CD4-positive, CD25-positive, alpha-beta regulatory T cell (primary cell): ENCODE data around the gene FBXW11. TPM values are rescaled to one million over a fixed set of nuclear protein-coding genes. Genes with fewer than 3 reads are reported as not detected.

Experiments
- ATAC-seq, 2 donors: fragments of 150-1000 bp; cut with Tn5 transposase; one replicate each; pipeline ENCODE4 v1.10.0; 2021; ENCODE audit warnings: low read depth in 2 of 2, moderate number of reproducible peaks in 2 of 2, moderate library complexity in 1 of 2
- DNase-seq, 3 donors: peaks; one replicate each; pipeline versions ENCODE4 v3.0.0 to v3.0.0-alpha.2; 2012 to 2022; ENCODE audit warnings: mixed read lengths in 1 of 3
- H3K27ac ChIP-seq: one replicate; pipeline ENCODE4 v1.7.0; 2013; ENCODE audit warnings: mild to moderate bottlenecking, low read length; ENCODE audit not compliant: insufficient read depth, poor library complexity, severe bottlenecking
- H3K27me3 ChIP-seq: one replicate; pipeline ENCODE4 v1.7.0; 2013; ENCODE audit warnings: low read length; ENCODE audit not compliant: control insufficient read depth, insufficient read depth
- H3K36me3 ChIP-seq: one replicate; pipeline ENCODE4 v1.7.0; 2013; ENCODE audit warnings: mild to moderate bottlenecking, low read length, moderate library complexity; ENCODE audit not compliant: control insufficient read depth, insufficient read depth
- H3K4me1 ChIP-seq: 2 replicates; pipeline ENCODE4 v1.7.0; 2013; ENCODE audit warnings: mild to moderate bottlenecking, low read length; ENCODE audit not compliant: insufficient read depth, control insufficient read depth, poor library complexity, severe bottlenecking
- H3K4me3 ChIP-seq: one replicate; pipeline ENCODE4 v1.7.0; 2013; ENCODE audit warnings: low read depth, mild to moderate bottlenecking, low read length, moderate library complexity
- H3K9me3 ChIP-seq, 2 experiments: 1 replicate in 1 of 2; 2 replicates in 1 of 2; pipeline ENCODE4 v1.7.0; 2013; ENCODE audit warnings: low read length in 2 of 2, mild to moderate bottlenecking in 1 of 2, moderate library complexity in 1 of 2; ENCODE audit not compliant: control insufficient read depth in 2 of 2
- H3K27ac Mint-ChIP-seq, 3 donors: one replicate each; pipeline ENCODE4 v1.8.0; 2020 to 2022; ENCODE audit warnings: mild to moderate bottlenecking in 3 of 3, mixed read lengths in 3 of 3, moderate library complexity in 2 of 3
- H3K27me3 Mint-ChIP-seq: one replicate; pipeline ENCODE4 v1.8.0; 2022; ENCODE audit warnings: mild to moderate bottlenecking, mixed read lengths
- H3K36me3 Mint-ChIP-seq: one replicate; pipeline ENCODE4 v1.8.0; 2020; ENCODE audit warnings: mixed read lengths
- H3K4me1 Mint-ChIP-seq, 4 donors: one replicate each; pipeline ENCODE4 v1.8.0; 2020 to 2022; ENCODE audit warnings: mixed read lengths in 4 of 4, mild to moderate bottlenecking in 1 of 4
- H3K4me3 Mint-ChIP-seq, 4 donors: one replicate each; pipeline ENCODE4 v1.8.0; 2020 to 2022; ENCODE audit warnings: mild to moderate bottlenecking in 4 of 4, mixed read lengths in 4 of 4, moderate library complexity in 3 of 4
- H3K9me3 Mint-ChIP-seq, 7 donors: one replicate each; pipeline ENCODE4 v1.8.0; 2020 to 2022; ENCODE audit warnings: mixed read lengths in 7 of 7, mild to moderate bottlenecking in 3 of 7, moderate library complexity in 2 of 7
- polyA plus RNA-seq, 4 donors: library from polyadenylated mRNA; unstranded; fragments of 300-500 nt; fragmentation: Illumina TruSeq; gene quantifications; one replicate each; pipeline ENCODE4 v1.2.3, GENCODE V29; 2021
- total RNA-seq: library from RNA; stranded (reverse); gene quantifications from one replicate; pipeline ENCODE4 v1.2.3, GENCODE V29; 2022

Gene FBXW11
- total and polyA plus RNA-seq, 5 donors from 2014 or later = 20.6 to 40.7 (median 25.8) TPM

DNA sequence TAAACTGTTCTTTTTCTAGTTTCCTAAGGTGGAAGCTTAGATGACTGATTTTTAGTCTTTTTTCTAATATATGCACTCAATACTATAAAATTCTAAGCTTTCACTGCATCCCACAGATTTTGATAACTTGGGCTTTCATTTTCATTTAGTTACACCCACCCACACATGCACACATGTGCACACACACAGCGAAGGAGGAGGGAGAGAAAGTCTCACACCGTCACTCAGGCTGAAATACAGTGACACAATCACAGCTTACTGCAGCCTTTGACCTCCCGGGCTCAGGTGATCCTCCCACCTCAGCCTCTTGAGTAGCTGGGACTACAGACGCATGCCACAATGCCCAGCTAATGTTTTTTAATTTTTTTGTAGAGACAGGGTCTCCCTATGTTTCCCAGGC lies 124.3 kb downstream of the FBXW11 start:
- H3K27me3 ChIP-seq = no peaks in the 10 kb centered on the region
- no peak overlapping the region for H3K27ac ChIP-seq
- H3K4me3 ChIP-seq = no peak overlapping the region
- Mint-ChIP-seq H3K9me3 (no peaks in the 10 kb centered on the region), H3K36me3 (peaks cover 43% of the 10 kb centered on the region), H3K27me3 (no peaks in the 10 kb centered on the region), H3K27ac (peak overlapping the region in 2 of 3 donors; percentile 3), H3K4me3 (no peak overlapping the region), H3K4me1 (peaks cover 4 to 22% (median 17%) of the 10 kb centered on the region in 4 donors)
- ATAC-seq = no peak
- peaks cover 3% of the 10 kb centered on the region for H3K4me1 ChIP-seq
- peak in 1 of 3 donors; percentile 18 for DNase-seq
- peaks cover 30% of the 10 kb centered on the region for H3K36me3 ChIP-seq
- H3K9me3 ChIP-seq = no peaks in the 10 kb centered on the region

DNA sequence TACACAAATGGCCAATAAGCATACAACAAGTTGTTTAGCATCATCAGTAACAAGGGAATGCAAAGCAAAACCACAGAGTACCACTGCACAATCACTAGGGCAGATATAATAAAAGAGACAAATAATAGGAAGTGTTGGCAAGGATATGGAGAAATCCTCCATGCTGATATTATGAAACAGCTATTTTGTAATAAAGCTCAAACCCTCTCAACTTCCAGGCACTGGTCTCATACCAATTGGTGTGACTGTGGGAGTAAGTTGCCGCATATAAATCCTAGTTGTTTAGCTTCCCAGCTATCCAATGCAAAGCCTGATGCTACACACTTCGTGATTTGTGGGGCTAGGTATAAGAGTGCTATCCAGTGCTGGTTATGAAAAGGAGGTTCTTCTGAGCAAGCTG lies 132.2 kb downstream of the FBXW11 start:
- Mint-ChIP-seq H3K27ac (no peak overlapping the region), H3K9me3 (no peaks in the 10 kb centered on the region), H3K27me3 (no peaks in the 10 kb centered on the region), H3K36me3 (peaks cover 57% of the 10 kb centered on the region), H3K4me1 (peaks cover 3 to 9% (median 5%) of the 10 kb centered on the region in 4 donors), H3K4me3 (no peak overlapping the region)
- DNase-seq (no peak), ATAC-seq (no peak)
- Histone ChIP-seq H3K36me3 (peaks cover 82% of the 10 kb centered on the region), H3K9me3 (no peaks in the 10 kb centered on the region), H3K27ac (no peak overlapping the region), H3K27me3 (no peaks in the 10 kb centered on the region), H3K4me1 (no peaks in the 10 kb centered on the region), H3K4me3 (no peak overlapping the region)

DNA sequence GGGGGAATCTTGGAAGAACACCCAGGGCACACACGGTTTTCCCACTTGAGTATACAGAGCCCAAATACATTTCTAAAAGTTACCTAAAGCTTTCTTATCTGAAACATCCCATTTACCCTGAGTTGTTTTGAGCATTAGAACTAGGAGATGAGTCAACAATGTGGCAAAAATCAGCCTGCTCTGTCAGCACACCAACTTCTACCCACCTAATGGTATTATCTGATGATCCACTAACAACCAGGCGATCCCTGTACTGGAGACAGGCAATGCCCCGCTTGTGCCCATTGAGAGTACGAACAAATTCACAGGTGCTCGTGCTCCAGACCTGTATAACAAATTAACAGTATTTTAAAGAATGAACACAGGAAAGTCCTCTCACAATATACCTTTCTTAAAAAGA lies 133.8 kb downstream of the FBXW11 start:
- Mint-ChIP-seq H3K27ac (no peak overlapping the region), H3K36me3 (peaks cover 61% of the 10 kb centered on the region), H3K4me3 (no peak overlapping the region), H3K4me1 (peaks cover 3 to 6% (median 4%) of the 10 kb centered on the region in 4 donors), H3K27me3 (no peaks in the 10 kb centered on the region), H3K9me3 (peaks cover 0 to 1% (median 0%) of the 10 kb centered on the region in 7 donors)
- Histone ChIP-seq H3K27me3 (no peaks in the 10 kb centered on the region), H3K9me3 (no peaks in the 10 kb centered on the region), H3K36me3 (peaks cover 88% of the 10 kb centered on the region), H3K4me1 (no peaks in the 10 kb centered on the region), H3K4me3 (no peak overlapping the region), H3K27ac (no peak overlapping the region)
- DNase-seq (no peak), ATAC-seq (no peak)

- ATAC-seq (no peak), DNase-seq (no peak)
- H3K27me3 ChIP-seq = no peaks in the 10 kb centered on the region
- Mint-ChIP-seq H3K36me3 (peaks cover 57% of the 10 kb centered on the region), H3K4me3 (no peak overlapping the region), H3K27ac (peak overlapping the region in 1 of 3 donors; percentile 1), H3K27me3 (no peaks in the 10 kb centered on the region), H3K9me3 (peaks cover 0 to 1% (median 0%) of the 10 kb centered on the region in 7 donors), H3K4me1 (peaks cover 0 to 4% (median 4%) of the 10 kb centered on the region in 4 donors)
- no peak overlapping the region for H3K4me3 ChIP-seq
- peaks cover 83% of the 10 kb centered on the region for H3K36me3 ChIP-seq
- H3K9me3 ChIP-seq = no peaks in the 10 kb centered on the region
- no peaks in the 10 kb centered on the region for H3K4me1 ChIP-seq
- no peak overlapping the region for H3K27ac ChIP-seq
Observed at GRCh38 chr5:171871711-171872110, 134.7 kb downstream of the FBXW11 start.

GRCh38 chr5:171869956-171870355 lies 136.5 kb downstream of the FBXW11 start:
- Histone ChIP-seq H3K27me3 (no peaks in the 10 kb centered on the region), H3K27ac (no peak overlapping the region), H3K4me1 (no peaks in the 10 kb centered on the region), H3K36me3 (peaks cover 72% of the 10 kb centered on the region), H3K9me3 (no peaks in the 10 kb centered on the region), H3K4me3 (no peak overlapping the region)
- Mint-ChIP-seq H3K27ac (peak overlapping the region in 1 of 3 donors; percentile 40), H3K27me3 (no peaks in the 10 kb centered on the region), H3K4me3 (no peak overlapping the region), H3K9me3 (peaks cover 0 to 1% (median 0%) of the 10 kb centered on the region in 7 donors), H3K36me3 (peaks cover 45% of the 10 kb centered on the region), H3K4me1 (peaks cover 0 to 4% (median 4%) of the 10 kb centered on the region in 4 donors)
- DNase-seq (no peak), ATAC-seq (no peak)

DNA sequence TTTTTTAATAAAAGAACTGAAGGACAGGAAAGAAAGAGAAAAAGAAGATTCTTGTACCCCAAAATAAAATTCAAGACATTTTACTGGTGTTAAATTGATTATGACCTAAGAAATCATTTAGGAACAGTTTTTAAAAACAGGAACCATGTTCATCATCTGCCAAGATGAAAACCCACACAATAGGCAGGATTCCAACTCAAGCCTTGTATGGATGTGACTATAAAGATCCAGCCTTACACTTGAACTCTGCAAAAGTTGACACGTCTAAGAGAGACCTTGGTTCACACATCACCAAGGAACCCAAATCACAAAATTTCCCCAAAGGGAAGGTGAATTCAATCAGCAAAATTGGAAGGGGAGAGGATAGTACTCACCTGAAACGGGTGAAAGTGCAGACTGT lies 138.2 kb downstream of the FBXW11 start:
- no peak for DNase-seq
- no peak overlapping the region for H3K4me3 Mint-ChIP-seq
- H3K4me3 ChIP-seq = no peak overlapping the region
- no peaks in the 10 kb centered on the region for H3K27me3 ChIP-seq
- H3K27ac ChIP-seq = no peak overlapping the region
- H3K9me3 ChIP-seq = no peaks in the 10 kb centered on the region
- no peaks in the 10 kb centered on the region for H3K27me3 Mint-ChIP-seq
- no peak for ATAC-seq
- H3K36me3 ChIP-seq = peaks cover 69% of the 10 kb centered on the region
- peaks cover 0 to 4% (median 4%) of the 10 kb centered on the region in 4 donors for H3K4me1 Mint-ChIP-seq
- H3K36me3 Mint-ChIP-seq = peaks cover 47% of the 10 kb centered on the region
- H3K4me1 ChIP-seq = no peaks in the 10 kb centered on the region
- H3K9me3 Mint-ChIP-seq = peaks cover 0 to 1% (median 0%) of the 10 kb centered on the region in 7 donors
- H3K27ac Mint-ChIP-seq = no peak overlapping the region

DNA sequence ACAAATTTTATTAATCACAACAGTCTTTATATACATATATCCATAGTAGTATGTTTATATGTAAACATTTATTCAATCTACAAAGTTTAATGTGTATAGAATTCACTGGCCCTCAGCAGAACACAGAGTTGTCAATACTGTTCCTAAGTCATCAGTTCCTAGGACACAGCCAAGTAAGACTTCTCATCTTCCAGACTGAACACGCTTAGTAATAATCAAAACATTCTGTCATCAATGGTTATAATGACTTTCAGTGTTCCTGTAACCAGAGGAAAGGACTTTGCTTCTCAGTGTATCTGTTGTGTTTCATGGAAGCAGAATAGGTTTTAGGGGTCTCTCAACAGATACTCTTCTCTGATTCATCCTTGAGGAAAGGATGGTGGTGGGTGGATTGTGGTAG lies 138.7 kb downstream of the FBXW11 start:
- Histone ChIP-seq H3K27me3 (no peaks in the 10 kb centered on the region), H3K9me3 (no peaks in the 10 kb centered on the region), H3K27ac (no peak overlapping the region), H3K4me1 (no peaks in the 10 kb centered on the region), H3K36me3 (peaks cover 69% of the 10 kb centered on the region), H3K4me3 (no peak overlapping the region)
- ATAC-seq = no peak
- peaks cover 0 to 4% (median 4%) of the 10 kb centered on the region in 4 donors for H3K4me1 Mint-ChIP-seq
- no peak overlapping the region for H3K4me3 Mint-ChIP-seq
- H3K36me3 Mint-ChIP-seq = peaks cover 51% of the 10 kb centered on the region
- H3K27me3 Mint-ChIP-seq = no peaks in the 10 kb centered on the region
- DNase-seq = no peak
- H3K9me3 Mint-ChIP-seq = peaks cover 0 to 1% (median 0%) of the 10 kb centered on the region in 7 donors
- peak overlapping the region in 1 of 3 donors; percentile 44 for H3K27ac Mint-ChIP-seq

- Mint-ChIP-seq H3K27ac (peak overlapping the region in 1 of 3 donors; percentile 34), H3K9me3 (peaks cover 0 to 1% (median 0%) of the 10 kb centered on the region in 7 donors), H3K4me3 (no peak overlapping the region), H3K36me3 (peaks cover 40% of the 10 kb centered on the region), H3K4me1 (peaks cover 0 to 3% (median 0%) of the 10 kb centered on the region in 4 donors), H3K27me3 (no peaks in the 10 kb centered on the region)
- H3K36me3 ChIP-seq = peaks cover 58% of the 10 kb centered on the region
- no peaks in the 10 kb centered on the region for H3K9me3 ChIP-seq
- ATAC-seq (no peak), DNase-seq (no peak)
- no peaks in the 10 kb centered on the region for H3K4me1 ChIP-seq
- H3K4me3 ChIP-seq = no peak overlapping the region
- H3K27ac ChIP-seq = no peak overlapping the region
- H3K27me3 ChIP-seq = no peaks in the 10 kb centered on the region
Observed at GRCh38 chr5:171865471-171865870, 141.0 kb downstream of the FBXW11 start.
